ENCODE data around the gene CHIA.

CHIA gene

GRCh38 chr1:111272081-111272480 is 18.6 kb upstream of the CHIA start:
- DNase-seq, result no peak
- Histone ChIP-seq H3K4me1 (ENCODE audit: low read length) (no peaks in the 10 kb centered on the region), H3K79me2 (ENCODE audit: low read length) (no peaks in the 10 kb centered on the region), H3K9me3 (replicated peaks; ENCODE audit: insufficient read depth, low read length) (no peaks in the 10 kb centered on the region), H3K9me2 (replicated peaks; ENCODE audit: insufficient read depth, low read length) (no peaks in the 10 kb centered on the region), H3K4me3 (ENCODE audit: low read length) (no peak overlapping the region), H2AFZ (ENCODE audit: low read length) (no peak overlapping the region), H3K9ac (ENCODE audit: low read length) (no peak overlapping the region), H3K4me2 (ENCODE audit: low read depth, low read length) (no peak overlapping the region), H4K20me1 (ENCODE audit: insufficient read depth, low read length) (no peaks in the 10 kb centered on the region), H3K27me3 (replicated peaks; ENCODE audit: insufficient read depth, low read length) (no peaks in the 10 kb centered on the region), H3K36me3 (replicated peaks; ENCODE audit: insufficient read depth, low read length) (no peaks in the 10 kb centered on the region), H3F3A (ENCODE audit: insufficient read depth, low read length) (no peaks in the 10 kb centered on the region), H3K27ac (ENCODE audit: low read length) (no peak overlapping the region)
- TF ChIP-seq CTCF (IDR thresholded peaks at IDR 0.05; ENCODE audit: low read length) (no peak), EZH2 (optimal IDR thresholded peaks at IDR 0.05; ENCODE audit: low read depth, low read length) (no peak), EZH2phosphoT487 (IDR thresholded peaks at IDR 0.05; ENCODE audit: low read length) (no peak)

- no peak for TF ChIP-seq EZH2 (optimal IDR thresholded peaks at IDR 0.05; ENCODE audit: low read depth, low read length)
- TF ChIP-seq EZH2phosphoT487 (IDR thresholded peaks at IDR 0.05; ENCODE audit: low read length), result no peak
- no peak for TF ChIP-seq CTCF (IDR thresholded peaks at IDR 0.05; ENCODE audit: low read length)
- Histone ChIP-seq H3K36me3 (replicated peaks; ENCODE audit: insufficient read depth, low read length) (no peaks in the 10 kb centered on the region), H3K4me1 (ENCODE audit: low read length) (no peaks in the 10 kb centered on the region), H3K4me2 (ENCODE audit: low read depth, low read length) (no peak overlapping the region), H3K4me3 (ENCODE audit: low read length) (no peak overlapping the region), H2AFZ (ENCODE audit: low read length) (no peak overlapping the region), H3K79me2 (ENCODE audit: low read length) (no peaks in the 10 kb centered on the region), H3K9me3 (replicated peaks; ENCODE audit: insufficient read depth, low read length) (no peaks in the 10 kb centered on the region), H3K27me3 (replicated peaks; ENCODE audit: insufficient read depth, low read length) (no peaks in the 10 kb centered on the region), H4K20me1 (ENCODE audit: insufficient read depth, low read length) (no peaks in the 10 kb centered on the region), H3K9me2 (replicated peaks; ENCODE audit: insufficient read depth, low read length) (no peaks in the 10 kb centered on the region), H3F3A (ENCODE audit: insufficient read depth, low read length) (no peaks in the 10 kb centered on the region), H3K9ac (ENCODE audit: low read length) (no peak overlapping the region), H3K27ac (ENCODE audit: low read length) (no peak overlapping the region)
- no peak for DNase-seq
These were observed 16.0 kb upstream of the CHIA start for GRCh38 chr1:111274653-111275052.

- no peak overlapping the region for H3K4me2 ChIP-seq (ENCODE audit: low read depth, low read length)
- no peak for DNase-seq
- no peak overlapping the region for H2AFZ ChIP-seq (ENCODE audit: low read length)
- no peaks in the 10 kb centered on the region for H3K4me1 ChIP-seq (ENCODE audit: low read length)
- TF ChIP-seq CTCF (IDR thresholded peaks at IDR 0.05; ENCODE audit: low read length) (no peak), EZH2 (optimal IDR thresholded peaks at IDR 0.05; ENCODE audit: low read depth, low read length) (no peak), EZH2phosphoT487 (IDR thresholded peaks at IDR 0.05; ENCODE audit: low read length) (no peak)
- H3K9ac ChIP-seq (ENCODE audit: low read length), result no peak overlapping the region
- no peaks in the 10 kb centered on the region for H3K27me3 ChIP-seq (replicated peaks; ENCODE audit: insufficient read depth, low read length)
- no peaks in the 10 kb centered on the region for H3K9me2 ChIP-seq (replicated peaks; ENCODE audit: insufficient read depth, low read length)
- no peak overlapping the region for H3K4me3 ChIP-seq (ENCODE audit: low read length)
- H3K79me2 ChIP-seq (ENCODE audit: low read length), result no peaks in the 10 kb centered on the region
- H3K36me3 ChIP-seq (replicated peaks; ENCODE audit: insufficient read depth, low read length), result no peaks in the 10 kb centered on the region
- H3K9me3 ChIP-seq (replicated peaks; ENCODE audit: insufficient read depth, low read length), result no peaks in the 10 kb centered on the region
- no peaks in the 10 kb centered on the region for H4K20me1 ChIP-seq (ENCODE audit: insufficient read depth, low read length)
- no peaks in the 10 kb centered on the region for H3F3A ChIP-seq (ENCODE audit: insufficient read depth, low read length)
- no peak overlapping the region for H3K27ac ChIP-seq (ENCODE audit: low read length)
These were observed 15.6 kb upstream of the CHIA start for GRCh38 chr1:111275079-111275478.
